Neural cell (in vitro differentiated cells): ENCODE data around the gene MOV10L1.

ENCODE experiments used
- EP300 ChIP-seq: fragments of 450-650 bp; conservative IDR thresholded peaks from 2 replicates; pipeline ENCODE4 v1.6.1; 2014; ENCODE audit warnings: antibody characterized with exemption, mild to moderate bottlenecking, moderate library complexity; ENCODE audit not compliant: poor library complexity, severe bottlenecking
- EZH2 ChIP-seq: fragments of 200-600, 300-800 bp; shearing (Covaris generic), sonication (generic); IDR thresholded peaks from 2 replicates; pipeline ENCODE4 v1.6.1; 2014; ENCODE audit warnings: antibody characterized with exemption, low read length, borderline replicate concordance, mild to moderate bottlenecking; ENCODE audit not compliant: insufficient read depth, poor library complexity, severe bottlenecking
- MXI1 ChIP-seq: fragments of 450-650 bp; conservative IDR thresholded peaks from 2 replicates; pipeline ENCODE4 v1.6.1; 2014; ENCODE audit warnings: antibody characterized with exemption, mild to moderate bottlenecking; ENCODE audit not compliant: poor library complexity, severe bottlenecking
- POLR2AphosphoS5 ChIP-seq: IDR thresholded peaks from 2 replicates; pipeline ENCODE4 v1.6.1; 2012
- RAD21 ChIP-seq: fragments of 450-650 bp; conservative IDR thresholded peaks from 2 replicates; pipeline ENCODE4 v1.6.1; 2014; ENCODE audit warnings: antibody characterized with exemption, mild to moderate bottlenecking, moderate library complexity
- TAF1 ChIP-seq: IDR thresholded peaks from 2 replicates; pipeline ENCODE4 v1.6.1; 2012; ENCODE audit warnings: low read depth
- TF ChIP-seq, protein P1 (sequence below): fragments of 450-650 bp; IDR thresholded peaks from 2 replicates; pipeline ENCODE4 v1.5.1; 2014; ENCODE audit warnings: antibody characterized with exemption, mild to moderate bottlenecking, moderate library complexity; ENCODE audit not compliant: poor library complexity, severe bottlenecking

DNA sequence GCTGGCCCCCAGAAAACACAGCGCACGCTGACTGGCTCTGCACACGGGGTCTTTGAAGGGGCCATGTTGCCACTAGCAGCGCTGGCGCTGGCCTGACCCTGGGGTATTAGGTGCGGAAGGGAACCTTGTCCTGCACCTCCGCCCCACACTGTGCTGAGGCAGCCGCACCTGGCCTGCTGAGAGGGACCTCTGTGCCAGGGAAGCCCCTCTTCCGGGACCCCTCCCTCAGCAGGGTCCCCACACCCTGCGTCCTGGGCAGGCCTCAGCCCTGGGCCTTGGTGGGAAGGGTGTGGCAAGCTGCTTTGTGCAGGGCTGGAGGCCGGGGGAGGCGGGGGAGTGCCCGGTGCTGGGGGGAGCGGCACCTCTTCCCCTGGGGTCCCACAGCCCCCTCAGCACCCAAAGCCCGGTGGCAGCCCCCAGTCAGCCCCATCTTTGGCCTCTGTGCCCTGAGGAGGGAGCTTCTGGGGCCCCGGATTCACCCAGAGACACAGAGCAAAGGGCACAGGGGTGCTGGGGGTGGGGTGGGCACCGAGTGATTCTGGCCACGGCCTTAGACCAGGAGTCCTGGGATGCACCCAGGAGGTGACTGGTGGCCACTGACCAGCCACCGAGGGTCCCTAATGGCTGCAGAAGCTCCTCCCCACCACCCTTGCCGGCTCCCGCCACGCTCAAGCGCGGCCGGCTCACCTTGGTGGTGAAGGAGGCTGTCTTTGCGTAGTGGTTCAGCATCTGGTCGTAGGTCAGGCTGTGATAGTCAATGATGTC, 43.1 kb upstream of the MOV10L1 start:
- TF ChIP-seq, protein P1, sequence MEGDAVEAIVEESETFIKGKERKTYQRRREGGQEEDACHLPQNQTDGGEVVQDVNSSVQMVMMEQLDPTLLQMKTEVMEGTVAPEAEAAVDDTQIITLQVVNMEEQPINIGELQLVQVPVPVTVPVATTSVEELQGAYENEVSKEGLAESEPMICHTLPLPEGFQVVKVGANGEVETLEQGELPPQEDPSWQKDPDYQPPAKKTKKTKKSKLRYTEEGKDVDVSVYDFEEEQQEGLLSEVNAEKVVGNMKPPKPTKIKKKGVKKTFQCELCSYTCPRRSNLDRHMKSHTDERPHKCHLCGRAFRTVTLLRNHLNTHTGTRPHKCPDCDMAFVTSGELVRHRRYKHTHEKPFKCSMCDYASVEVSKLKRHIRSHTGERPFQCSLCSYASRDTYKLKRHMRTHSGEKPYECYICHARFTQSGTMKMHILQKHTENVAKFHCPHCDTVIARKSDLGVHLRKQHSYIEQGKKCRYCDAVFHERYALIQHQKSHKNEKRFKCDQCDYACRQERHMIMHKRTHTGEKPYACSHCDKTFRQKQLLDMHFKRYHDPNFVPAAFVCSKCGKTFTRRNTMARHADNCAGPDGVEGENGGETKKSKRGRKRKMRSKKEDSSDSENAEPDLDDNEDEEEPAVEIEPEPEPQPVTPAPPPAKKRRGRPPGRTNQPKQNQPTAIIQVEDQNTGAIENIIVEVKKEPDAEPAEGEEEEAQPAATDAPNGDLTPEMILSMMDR = no peak
- no peak for TF ChIP-seq EZH2
- no peak for TF ChIP-seq RAD21
- TF ChIP-seq POLR2AphosphoS5 = no peak
- no peak for TF ChIP-seq TAF1
- TF ChIP-seq EP300 = no peak
- no peak for TF ChIP-seq MXI1
